NCI-H2029 treated with DMSO at 0.1 percent for 48 hours (cell line): ENCODE data around the gene STK17B.
"Not testable (repeated sequence)": the region's sequence is repeated elsewhere in the genome, so short reads cannot be mapped to it uniquely, and the experiment has no call there.

Experiments
- DNase-seq: peaks from one replicate; lab custom pipeline; 2025; lab: John Stamatoyannopoulos, UW

The STK17B gene

GRCh38 chr2:196171248-196171871 lies at the start of gene STK17B:
Gene STK17B (minus strand): TSS chr2:196171578. CDS start chr2:196163383, 8,195 bp downstream.
- DNase-seq = peak; percentile 29

GRCh38 chr2:196220671-196221070 lies 49.3 kb upstream of the STK17B start:
- DNase-seq = no peak

GRCh38 chr2:196219671-196220070 lies 48.3 kb upstream of the STK17B start:
- DNase-seq = no peak

DNA sequence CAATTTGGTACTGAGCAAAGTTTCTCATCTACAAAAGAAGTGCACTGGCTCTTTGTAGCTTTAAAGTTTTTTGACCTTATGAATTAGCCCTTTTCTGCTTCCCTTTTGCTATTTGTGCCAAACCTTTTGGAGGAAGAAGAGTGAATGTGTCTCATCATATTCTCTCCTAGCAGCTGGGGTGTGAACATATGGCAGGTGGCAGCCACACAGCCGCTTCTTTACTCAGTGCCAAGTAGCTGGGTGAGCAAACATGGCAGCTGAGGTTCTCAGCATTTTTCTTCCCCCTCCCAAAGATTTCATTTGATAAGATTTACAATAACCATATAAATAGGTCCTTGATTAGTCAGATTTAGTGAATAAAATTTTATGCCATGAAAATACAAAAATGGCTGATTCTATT lies 46.7 kb upstream of the STK17B start:
- no peak for DNase-seq

- no peak for DNase-seq
Observed at GRCh38 chr2:196217116-196217515, 45.7 kb upstream of the STK17B start.

DNA sequence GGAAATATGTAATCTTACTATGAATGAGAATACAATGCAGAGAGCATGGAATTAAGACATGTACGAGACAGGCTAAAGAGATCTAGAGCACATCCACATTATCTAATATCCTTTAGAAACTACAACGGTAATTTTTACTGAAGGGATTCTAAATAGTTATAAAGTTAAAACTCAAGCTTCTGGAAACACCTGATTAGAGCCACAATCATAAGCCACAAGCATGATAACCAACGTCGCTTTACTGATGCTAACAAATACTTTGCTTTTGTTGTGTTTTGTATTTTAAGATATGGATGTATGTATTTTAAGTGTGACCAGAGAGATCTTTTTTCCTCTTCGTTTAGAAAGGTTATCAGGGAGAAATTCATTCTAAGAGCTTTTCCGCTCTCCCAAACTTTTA lies 44.0 kb upstream of the STK17B start:
- DNase-seq = no peak

DNA sequence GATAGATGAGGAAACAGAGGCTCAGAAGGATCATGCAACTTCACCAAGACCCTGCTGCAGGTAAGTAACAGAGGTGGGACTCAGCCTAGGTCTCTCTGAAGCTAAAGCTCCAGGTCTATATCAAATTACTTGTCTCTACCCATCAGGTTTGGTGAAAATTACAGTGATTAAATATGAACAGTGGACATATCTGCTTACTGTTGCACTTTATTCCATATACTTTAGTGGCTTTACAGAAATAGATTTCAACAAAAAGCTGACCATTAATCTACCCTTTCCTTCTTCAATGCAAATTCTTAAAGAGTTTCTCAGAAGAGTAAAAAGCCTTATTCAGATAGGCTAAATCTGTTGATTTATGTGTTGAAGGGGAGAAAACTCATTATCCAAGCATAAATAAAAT lies 42.8 kb upstream of the STK17B start:
- DNase-seq = no peak

- DNase-seq = no peak
Observed at GRCh38 chr2:196213252-196213980, 42.0 kb upstream of the STK17B start.

DNA sequence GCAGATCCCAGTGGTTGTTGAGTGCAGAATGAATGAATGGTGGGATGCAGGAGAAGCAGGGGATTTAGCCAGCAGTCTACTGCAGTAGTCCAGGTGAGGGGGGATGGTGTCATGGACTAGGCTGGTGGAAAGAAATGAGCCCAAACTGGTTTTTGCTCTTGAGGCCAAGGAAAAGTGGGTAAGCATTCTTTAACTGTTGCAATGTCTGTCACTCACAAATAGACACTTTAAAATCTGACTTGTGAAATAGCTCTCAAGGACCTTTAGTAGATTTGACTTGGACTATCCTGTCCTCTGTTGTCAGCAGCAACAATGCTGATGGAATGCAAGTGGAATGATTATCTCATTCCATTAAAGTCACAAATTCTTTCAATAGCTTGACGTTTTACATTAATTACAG lies 37.5 kb upstream of the STK17B start:
- no peak for DNase-seq

DNA sequence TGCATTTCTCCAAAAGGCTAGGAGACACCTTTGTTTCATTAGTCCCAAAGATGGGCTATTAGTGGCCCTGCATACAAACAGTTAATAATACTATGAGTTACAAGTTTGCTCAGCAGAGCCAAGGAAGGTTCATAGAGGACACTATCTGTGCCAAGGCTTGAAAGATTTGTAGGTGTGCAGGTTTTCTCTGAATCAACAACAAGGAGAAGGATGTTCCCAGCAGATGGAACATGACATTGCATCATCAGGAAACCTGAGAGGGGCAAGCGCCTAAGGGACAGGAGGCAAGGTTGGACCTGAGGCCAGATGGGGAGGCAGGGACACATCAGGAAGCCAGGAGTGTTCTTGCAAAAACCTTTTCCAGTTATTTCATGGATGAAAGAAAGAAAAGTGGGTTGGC lies 35.4 kb upstream of the STK17B start:
- DNase-seq = no peak

DNA sequence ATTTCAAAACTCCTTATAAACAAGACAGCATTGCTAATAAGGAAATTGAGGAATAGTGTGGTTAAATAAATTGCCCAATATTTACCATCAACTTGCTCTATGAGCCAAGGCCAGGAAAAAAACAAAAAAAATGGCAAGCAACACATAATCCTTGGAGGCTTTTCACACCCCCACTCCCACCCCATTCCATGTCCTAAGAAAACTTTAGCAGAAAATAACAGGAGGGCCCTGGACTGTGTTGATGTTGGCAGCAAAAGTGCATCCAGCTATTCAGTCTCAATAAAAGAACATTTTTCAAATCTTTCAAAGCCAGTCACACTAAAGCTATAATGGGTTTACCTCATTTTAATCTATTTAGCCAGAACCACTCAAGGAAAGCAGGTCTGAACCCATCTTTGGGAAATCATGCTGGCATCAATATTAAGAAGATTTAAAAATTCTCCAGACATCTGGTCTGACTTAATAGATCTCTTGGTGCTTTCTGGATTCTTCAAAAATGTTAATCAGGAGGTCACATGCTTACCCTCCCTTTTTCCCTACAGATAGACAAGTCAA lies 34.6 kb upstream of the STK17B start:
- DNase-seq = no peak

GRCh38 chr2:196205011-196205766 lies 33.8 kb upstream of the STK17B start:
- no peak for DNase-seq

DNA sequence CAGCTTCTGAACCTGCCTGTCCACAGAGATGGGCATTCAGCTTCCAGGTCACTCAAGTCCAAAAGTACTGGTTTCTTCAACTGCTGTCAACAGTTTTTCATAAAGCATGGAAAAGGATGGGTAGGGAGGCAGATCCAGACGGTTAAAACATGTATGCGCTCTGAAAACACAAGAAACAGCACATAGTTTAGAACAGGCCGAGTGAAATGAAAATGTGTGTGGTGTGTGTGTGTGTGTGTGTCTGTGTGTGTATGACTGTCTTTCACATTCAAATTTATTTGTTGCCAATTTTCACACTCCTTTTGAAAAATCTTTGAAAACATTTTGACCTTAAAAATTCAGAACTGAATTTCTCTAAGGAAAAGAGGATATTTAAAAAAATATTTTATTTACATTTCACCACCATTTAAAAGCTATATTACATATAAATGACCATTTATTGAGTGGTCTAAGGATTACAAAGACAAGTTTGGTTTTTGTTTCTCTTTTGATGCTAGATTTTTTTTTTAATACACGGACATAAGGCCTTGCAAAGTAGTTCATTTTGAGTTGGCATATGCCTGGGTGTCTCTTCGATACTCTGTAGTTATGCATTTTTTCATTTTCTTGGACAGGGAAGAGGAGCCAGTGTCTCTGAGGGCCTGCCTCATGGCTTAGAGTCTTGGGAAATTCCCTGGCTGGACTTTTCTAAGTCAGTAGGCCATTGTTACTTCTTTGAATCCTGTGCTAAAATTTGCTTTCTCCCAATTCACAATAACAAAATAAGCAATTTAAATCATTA lies 30.0 kb upstream of the STK17B start:
- DNase-seq = no peak

- no peak for DNase-seq
Observed at GRCh38 chr2:196200557-196200956, 29.2 kb upstream of the STK17B start.

- DNase-seq = no peak
Observed at GRCh38 chr2:196195758-196196157, 24.4 kb upstream of the STK17B start.

GRCh38 chr2:196195302-196195701 lies 23.9 kb upstream of the STK17B start:
- DNase-seq = no peak

GRCh38 chr2:196191541-196191940 lies 20.2 kb upstream of the STK17B start:
- DNase-seq = no peak

DNA sequence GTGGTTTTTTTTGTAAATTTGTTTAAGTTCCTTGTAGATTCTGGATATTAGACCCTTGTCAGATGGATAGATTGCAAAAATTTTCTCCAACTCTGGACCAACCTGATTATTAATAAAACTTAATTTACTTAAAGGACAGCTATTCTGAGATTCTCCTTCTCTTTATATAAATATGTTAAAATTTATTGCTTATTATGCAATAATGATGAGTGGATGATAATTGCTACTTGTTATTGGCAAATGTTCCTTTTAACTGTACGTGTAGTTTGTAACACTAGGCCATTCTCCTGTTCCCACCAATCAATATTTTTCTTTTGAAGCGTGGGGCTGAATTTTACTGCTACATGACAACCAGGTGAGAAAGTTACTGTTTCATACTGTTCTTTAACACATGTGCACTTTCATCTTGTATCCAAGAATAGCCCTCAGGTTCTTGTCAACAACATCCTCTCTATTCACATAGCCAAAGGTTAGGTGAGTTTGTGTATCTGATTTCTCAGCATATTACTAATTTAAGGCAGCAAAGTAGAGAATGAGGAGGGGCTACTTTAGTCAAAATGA lies 16.6 kb upstream of the STK17B start:
- DNase-seq = no peak

DNA sequence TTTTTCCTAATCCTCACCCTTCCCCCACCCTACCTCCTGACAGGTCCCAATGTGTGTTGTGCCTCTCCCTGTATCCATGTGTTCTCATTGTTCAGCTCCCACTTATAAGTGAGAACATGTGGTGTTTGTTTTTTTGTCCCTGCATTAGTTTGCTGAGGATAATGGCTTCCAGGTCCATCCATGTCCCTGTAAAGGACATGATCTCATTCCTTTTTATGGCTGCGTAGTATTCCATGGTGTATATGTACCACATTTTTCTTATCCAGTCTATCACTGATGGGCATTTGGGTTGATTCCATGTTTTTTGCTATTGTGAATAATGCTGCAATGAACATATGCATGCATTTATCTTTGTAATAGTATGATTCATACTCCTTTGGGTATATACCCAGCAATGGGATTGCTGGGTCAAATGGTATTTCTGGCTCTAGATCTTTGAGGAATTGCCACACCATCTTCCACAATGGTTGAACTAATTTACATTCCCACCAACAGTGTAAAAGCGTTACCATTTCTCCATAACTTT lies 15.9 kb upstream of the STK17B start:
- DNase-seq = not testable (repeated sequence)

DNA sequence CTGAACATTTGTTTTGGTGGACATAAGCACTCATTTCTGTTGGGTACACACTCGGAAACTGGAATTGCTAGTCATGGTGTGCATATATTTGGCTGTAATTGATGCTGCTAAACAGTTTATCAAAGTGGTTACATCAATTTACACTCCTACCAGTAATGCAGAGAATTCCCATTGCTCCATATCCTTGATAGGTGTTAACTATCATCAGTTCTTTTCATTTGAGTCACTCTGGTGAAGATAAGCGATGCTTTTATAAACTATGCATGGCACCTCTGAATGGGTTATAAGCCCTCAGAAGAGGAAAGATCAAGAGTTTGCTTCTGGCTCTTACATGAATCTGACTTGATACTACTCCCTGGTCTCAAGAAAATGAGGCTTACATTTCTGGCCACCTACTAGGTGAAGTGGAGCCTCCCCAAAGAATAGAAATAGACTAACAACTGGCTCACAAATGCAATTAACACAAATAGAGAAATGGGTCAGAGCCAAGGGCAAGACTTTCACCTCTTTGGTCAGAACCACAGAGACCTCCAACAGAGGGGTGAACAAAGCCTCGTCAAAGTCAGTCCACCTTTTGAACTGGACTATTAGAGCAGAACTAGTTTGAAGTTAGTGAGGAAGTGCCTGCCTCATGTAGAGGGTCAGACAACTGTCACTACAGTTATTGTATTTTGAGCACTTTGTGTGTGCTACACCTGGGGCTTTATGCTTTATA lies 15.0 kb upstream of the STK17B start:
- DNase-seq = no peak

DNA sequence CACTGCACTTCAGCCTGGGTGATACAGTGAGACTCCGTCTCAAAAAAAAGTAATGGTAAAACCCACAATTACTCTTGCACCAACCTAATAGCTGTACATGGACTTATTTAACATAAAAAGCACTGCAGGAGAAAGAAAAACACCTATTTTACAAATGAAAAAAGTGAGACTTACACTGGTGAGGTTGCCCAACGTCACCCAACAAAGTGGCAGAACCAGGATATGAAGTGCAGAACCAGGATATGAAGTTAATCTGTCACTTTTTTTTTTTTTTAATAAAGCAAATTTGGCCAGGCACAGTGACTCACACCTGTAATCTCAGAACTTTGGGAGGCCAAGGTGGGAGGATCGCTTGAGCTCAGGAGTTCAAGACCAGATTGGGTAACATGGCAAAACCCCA lies 13.5 kb upstream of the STK17B start:
- no peak for DNase-seq
